ENCODE results near the gene DNAJC8.

GRCh38 chr1:28279721-28280120 lies 46.9 kb upstream of the DNAJC8 start:
- no peak for TF ChIP-seq CTCF (conservative IDR thresholded peaks at IDR 0.05 in 1 of 2, IDR thresholded peaks at IDR 0.05 in 1 of 2; ENCODE audit: extremely low read depth in 1 of 2, insufficient read depth in 1 of 2, low read depth in 1 of 2, low read length in 2 of 2)
- TF ChIP-seq EZH2 (IDR thresholded peaks at IDR 0.05; ENCODE audit: borderline replicate concordance, low read length): no peak

All from mammary epithelial cell (primary cell).